GM19463 (cell line): ENCODE measurements around the gene KBTBD12.

ENCODE experiments used
- ATAC-seq: cut with Tn5 transposase; IDR thresholded peaks from one replicate; pipeline ENCODE4 v1.9.1; 2021; ENCODE audit warnings: mild to moderate bottlenecking, moderate library complexity; ENCODE audit not compliant: unreplicated experiment

The KBTBD12 gene

GRCh38 chr3:128009952-128010846, 95.2 kb downstream of the KBTBD12 start:
- no peak for ATAC-seq

GRCh38 chr3:128011140-128011539, 96.1 kb downstream of the KBTBD12 start:
- ATAC-seq, result no peak

- no peak for ATAC-seq
Measured at GRCh38 chr3:128012050-128012449, 97.0 kb downstream of the KBTBD12 start.

GRCh38 chr3:128014548-128014947, 99.5 kb downstream of the KBTBD12 start:
- no peak for ATAC-seq

- ATAC-seq, result no peak
Measured at GRCh38 chr3:128016502-128016901, 101.5 kb downstream of the KBTBD12 start.

GRCh38 chr3:128021768-128022372, 106.8 kb downstream of the KBTBD12 start:
- no peak for ATAC-seq

- ATAC-seq, result no peak
Measured at GRCh38 chr3:128033102-128033501, 118.1 kb downstream of the KBTBD12 start.

GRCh38 chr3:128036119-128036518, 121.1 kb downstream of the KBTBD12 start:
- no peak for ATAC-seq
